GM10266 (cell line): ENCODE measurements around the gene TNK2.
"Not testable (repeated sequence)": the region's sequence is repeated elsewhere in the genome, so short reads cannot be mapped to it uniquely, and the experiment has no call there.

Experiments
- DNase-seq: peaks from one replicate; pipeline ENCODE4 v3.0.0; 2012; ENCODE audit errors: extremely low spot score
- TF ChIP-seq, protein P1 (sequence below): IDR thresholded peaks from 2 replicates; pipeline ENCODE4 v1.5.1; 2012; ENCODE audit warnings: mild to moderate bottlenecking, low read depth; ENCODE audit not compliant: control insufficient read depth, insufficient read depth; ENCODE audit errors: missing control alignments

The TNK2 gene

DNA sequence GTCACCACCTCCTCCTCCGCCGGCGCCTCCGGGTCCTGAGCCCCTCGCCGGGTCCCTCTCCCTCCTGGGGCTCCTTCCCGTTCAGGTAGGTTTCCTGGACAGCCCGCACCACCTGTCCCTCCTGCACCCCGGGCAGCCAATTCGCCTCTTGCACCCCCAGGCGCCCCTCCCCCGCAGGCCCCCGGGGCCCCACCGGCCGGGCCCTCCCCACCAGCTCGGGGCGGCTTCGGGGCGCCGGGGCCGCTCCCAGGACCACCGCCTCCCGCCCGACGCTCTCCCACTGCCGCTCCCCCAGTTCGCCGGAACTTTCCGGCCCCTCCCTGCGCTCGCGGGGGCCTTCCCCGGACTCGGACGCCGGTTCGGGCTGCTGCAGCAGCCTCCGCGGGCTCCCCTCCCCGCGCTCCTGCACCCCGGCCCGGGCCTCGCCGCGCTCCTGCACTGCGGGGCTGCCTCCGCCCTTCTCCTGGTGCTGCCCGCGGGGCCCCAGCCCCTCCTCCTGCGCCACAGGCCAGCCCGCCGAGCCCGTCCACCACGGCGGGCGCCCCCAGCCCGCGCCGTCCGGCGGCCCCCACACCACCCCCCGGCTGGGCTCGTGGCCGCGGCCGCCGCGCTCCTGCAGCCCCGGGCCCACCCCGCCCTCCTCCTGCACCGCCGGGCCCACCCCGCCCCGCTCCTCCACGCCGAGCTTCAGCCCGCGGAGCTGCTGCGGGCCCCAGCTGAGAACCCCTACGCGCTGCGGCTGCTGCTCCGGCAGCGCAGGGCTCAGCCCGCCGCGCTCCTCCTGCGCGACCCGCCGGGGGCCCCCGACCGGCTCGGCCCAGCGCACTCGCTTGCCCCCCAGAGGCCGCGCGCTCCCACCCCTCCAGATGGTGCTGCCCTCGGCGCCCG is 587 bp upstream of the TNK2 start:
- DNase-seq = peak; percentile 83
- TF ChIP-seq, protein P1, sequence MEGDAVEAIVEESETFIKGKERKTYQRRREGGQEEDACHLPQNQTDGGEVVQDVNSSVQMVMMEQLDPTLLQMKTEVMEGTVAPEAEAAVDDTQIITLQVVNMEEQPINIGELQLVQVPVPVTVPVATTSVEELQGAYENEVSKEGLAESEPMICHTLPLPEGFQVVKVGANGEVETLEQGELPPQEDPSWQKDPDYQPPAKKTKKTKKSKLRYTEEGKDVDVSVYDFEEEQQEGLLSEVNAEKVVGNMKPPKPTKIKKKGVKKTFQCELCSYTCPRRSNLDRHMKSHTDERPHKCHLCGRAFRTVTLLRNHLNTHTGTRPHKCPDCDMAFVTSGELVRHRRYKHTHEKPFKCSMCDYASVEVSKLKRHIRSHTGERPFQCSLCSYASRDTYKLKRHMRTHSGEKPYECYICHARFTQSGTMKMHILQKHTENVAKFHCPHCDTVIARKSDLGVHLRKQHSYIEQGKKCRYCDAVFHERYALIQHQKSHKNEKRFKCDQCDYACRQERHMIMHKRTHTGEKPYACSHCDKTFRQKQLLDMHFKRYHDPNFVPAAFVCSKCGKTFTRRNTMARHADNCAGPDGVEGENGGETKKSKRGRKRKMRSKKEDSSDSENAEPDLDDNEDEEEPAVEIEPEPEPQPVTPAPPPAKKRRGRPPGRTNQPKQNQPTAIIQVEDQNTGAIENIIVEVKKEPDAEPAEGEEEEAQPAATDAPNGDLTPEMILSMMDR = peak; percentile 36

- peak; percentile 68 for DNase-seq
- TF ChIP-seq, protein P1 = no peak
These were observed 742 bp downstream of the TNK2 start for GRCh38 chr3:195907684-195907933.

- DNase-seq = peak; percentile 83
- TF ChIP-seq, protein P1 = no peak
These were observed 1.3 kb downstream of the TNK2 start for GRCh38 chr3:195906865-195907683.

DNA sequence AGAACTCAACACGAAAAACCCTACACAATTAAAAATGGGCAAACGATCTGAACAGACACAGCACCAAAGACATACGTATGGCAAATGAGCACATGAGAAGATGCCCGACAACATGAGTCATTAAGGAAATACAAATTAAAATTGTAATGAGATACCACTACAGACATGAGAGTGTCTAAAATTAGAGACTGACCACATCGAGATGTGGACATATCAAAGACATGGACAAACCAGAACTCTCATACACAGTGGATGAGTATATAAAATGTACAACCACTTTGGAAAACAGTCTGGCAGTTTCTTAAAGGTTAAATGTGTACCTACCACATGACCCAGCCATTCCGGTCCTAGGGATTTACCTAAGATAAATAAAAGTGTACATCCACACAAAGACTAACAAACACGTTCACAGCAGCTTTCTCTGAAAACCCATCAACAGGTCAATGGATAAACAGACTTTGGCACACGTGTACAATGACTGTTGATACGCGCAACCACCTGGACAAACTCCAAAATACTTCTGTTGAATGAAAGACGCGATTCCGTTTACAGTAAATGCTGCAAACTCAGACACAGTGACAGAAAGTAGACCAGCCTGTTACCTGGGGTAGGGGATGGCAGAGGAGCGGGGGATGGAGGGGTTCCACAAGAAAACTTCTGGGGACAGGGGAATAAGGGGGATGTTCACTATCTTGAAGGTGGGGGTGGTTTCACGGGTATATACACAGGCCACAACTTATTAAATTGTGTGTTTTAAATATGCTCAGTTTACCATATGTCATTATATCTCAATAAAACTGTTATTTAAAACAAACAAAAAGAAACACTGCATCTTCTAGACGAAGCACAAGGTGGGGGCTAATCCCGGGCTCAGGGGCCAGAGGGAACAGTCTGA is 2.1 kb downstream of the TNK2 start:
- TF ChIP-seq, protein P1 = no peak
- DNase-seq = peak; percentile 43

DNA sequence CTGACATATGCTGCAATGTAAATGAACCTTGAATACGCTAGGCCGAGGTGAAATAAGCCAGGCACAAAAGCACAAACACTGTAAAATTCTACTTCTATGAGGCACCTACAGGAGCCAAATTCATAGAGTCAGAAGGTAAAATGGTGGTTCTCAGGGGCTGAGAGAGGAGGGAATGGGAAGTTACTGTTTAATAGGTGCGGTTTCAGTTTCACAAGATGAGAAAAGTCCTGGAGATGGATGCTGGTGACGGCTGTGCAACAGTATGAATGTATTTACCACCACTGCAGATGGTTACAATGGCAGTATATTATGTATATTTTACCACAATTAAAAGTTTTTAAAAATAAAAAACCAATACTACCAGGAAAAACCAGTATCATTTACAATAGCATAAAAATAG is 4.0 kb downstream of the TNK2 start:
- no peak for DNase-seq
- TF ChIP-seq, protein P1 = no peak

DNA sequence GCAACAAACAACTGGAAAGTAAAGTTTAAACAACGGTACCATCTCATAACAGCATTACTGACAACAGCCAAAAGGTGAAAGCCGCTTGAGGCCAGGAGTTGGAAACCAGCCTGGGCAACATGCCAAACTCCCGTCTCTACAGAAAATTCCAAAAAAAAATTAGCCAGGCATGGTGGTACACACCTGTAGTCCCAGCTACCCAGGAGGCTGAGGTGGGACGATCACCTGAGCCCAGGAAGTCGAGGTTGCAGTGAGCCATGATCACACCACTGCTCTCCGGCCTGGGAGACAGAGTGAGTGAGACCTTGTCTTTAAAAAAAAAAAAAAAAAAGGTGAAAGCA is 4.4 kb downstream of the TNK2 start:
- TF ChIP-seq, protein P1 = no peak
- DNase-seq = no peak

DNA sequence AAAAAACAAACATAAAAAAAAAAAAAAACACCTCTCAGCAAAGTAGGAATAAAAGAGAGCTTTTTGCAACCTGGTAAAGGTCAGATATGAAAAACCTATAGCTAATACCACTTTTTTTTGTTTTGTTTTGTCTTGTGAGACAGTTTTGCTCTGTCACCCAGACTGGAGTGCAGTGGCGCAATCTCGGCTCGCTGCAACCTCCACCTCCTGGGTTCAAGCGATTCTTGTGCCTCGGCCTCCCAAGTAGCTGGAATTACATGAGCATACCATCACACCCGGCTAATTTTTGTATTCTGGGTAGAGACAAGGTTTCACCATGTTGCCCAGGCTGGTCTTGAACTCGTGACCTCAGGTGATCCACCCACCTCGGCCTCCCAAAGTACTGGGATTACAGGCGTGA is 5.7 kb downstream of the TNK2 start:
- not testable (repeated sequence) for DNase-seq

GRCh38 chr3:195901836-195902585 is 6.3 kb downstream of the TNK2 start:
- not testable (repeated sequence) for DNase-seq
